Gastrocnemius medialis (tissue), 4 donors: ENCODE data around the gene SAMHD1. TPM values are rescaled to one million over a fixed set of nuclear protein-coding genes. Genes with fewer than 3 reads are reported as not detected.

Experiments used
- ATAC-seq, 2 donors: fragments of 150-250 bp; one replicate each; pipeline ENCODE4 v1.9.1; 2016
- DNase-seq, 2 donors: peaks; one replicate each; pipeline ENCODE4 v3.0.0-alpha.2; 2019
- H3K27ac ChIP-seq, 4 donors: fragments of 200-600 bp; sonication (generic); 1 replicate in 1 of 4; 2 replicates in 3 of 4; pipeline ENCODE4 v1.5.1; 2016 to 2018; ENCODE audit warnings: mild to moderate bottlenecking in 2 of 4, moderate library complexity in 1 of 4
- H3K27me3 ChIP-seq, 3 donors: fragments of 200-600 bp; sonication (generic) in 2 of 3; 1 replicate in 1 of 3; 2 replicates in 2 of 3; pipeline versions ENCODE4 v1.5.1 to v1.6.0; 2016 to 2019; ENCODE audit warnings: mild to moderate bottlenecking in 1 of 3, moderate library complexity in 1 of 3
- H3K36me3 ChIP-seq, 2 donors: fragments of 200-600 bp; sonication (generic) in 1 of 2; one replicate each; pipeline ENCODE4 v1.5.1; 2017 to 2018
- H3K4me1 ChIP-seq, 2 donors: fragments of 200-600 bp; sonication (generic) in 1 of 2; one replicate each; pipeline ENCODE4 v1.5.1; 2016 to 2017; ENCODE audit warnings: mild to moderate bottlenecking in 2 of 2
- H3K4me3 ChIP-seq, 4 donors: fragments of 200-600 bp; sonication (generic) in 3 of 4; 1 replicate in 1 of 4; 2 replicates in 3 of 4; pipeline ENCODE4 v1.5.1; 2016 to 2019; ENCODE audit warnings: mild to moderate bottlenecking in 2 of 4
- H3K9me3 ChIP-seq, 3 donors: fragments of 200-600 bp; sonication (generic) in 2 of 3; 1 replicate in 1 of 3; 2 replicates in 2 of 3; pipeline ENCODE4 v1.5.1; 2016 to 2019
- POLR2A ChIP-seq, 2 donors: fragments of 450-650 bp; IDR thresholded peaks; one replicate each; pipeline ENCODE4 v1.6.1; 2017; ENCODE audit warnings: antibody characterized with exemption in 2 of 2, mild to moderate bottlenecking in 2 of 2, moderate library complexity in 2 of 2
- in situ Hi-C, 4 donors: fragments of 200-750 bp; cut with MboI; loops; one replicate each; pipeline versions ENCODE4 v1.15.0 to v1.8.0; 2017; ENCODE audit warnings: low sequenced_read_pairs in 4 of 4
- intact Hi-C: fragments of 100-400 bp; cut with DNase I; formaldehyde crosslinking; loops from one replicate; pipeline ENCODE4 v1.15.1; 2023; ENCODE audit warnings: low total_unique reads
- total RNA-seq, 4 donors: library from RNA; depleted of rRNA; stranded (reverse); fragments of >200 nt; gene quantifications; one replicate each; pipeline versions ENCODE4 v1.1.0 to v1.2.3, GENCODE V29; 2016
- TF ChIP-seq, protein P1 (sequence below), 5 experiments: fragments of 450-650 bp in 3 of 5; fragments of 200-600 bp in 2 of 5; sonication (generic) in 2 of 5; IDR thresholded peaks in 4 of 5; conservative IDR thresholded peaks in 1 of 5; 1 replicate in 4 of 5; 2 replicates in 1 of 5; pipeline ENCODE4 v1.5.1; 2016 to 2019; ENCODE audit warnings: antibody characterized with exemption in 5 of 5, mild to moderate bottlenecking in 3 of 5, moderate library complexity in 3 of 5

SAMHD1 gene
- total RNA-seq, 4 donors from 2014 or later, result 37.5 to 84.1 (median 69.4) TPM

DNA sequence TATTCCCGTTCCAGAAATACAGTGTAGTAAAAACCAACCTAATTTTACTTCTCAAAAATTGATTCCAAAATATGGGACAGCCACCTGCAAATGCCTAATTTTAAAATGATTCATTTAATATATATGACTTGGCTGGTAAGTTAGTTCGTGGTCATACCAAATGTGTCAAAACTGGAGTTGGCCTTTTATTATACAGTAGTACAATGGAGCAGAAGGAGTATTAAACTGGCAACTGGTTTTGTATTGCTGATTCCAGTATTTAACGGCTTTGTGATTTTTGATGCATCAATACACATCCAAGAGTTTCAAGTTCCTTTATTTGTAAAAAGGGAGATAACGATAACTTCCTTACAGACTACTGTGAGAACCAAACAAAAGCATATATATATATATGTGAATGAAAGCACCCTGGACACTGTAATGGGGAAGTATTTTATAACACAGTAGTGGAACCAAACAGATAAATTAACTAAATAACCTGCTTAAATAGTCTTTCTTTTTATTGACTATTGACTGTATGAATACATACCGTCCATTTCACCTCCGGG lies 24.8 kb downstream of the SAMHD1 start:
- intact Hi-C loops, result no loop called here
- no peak for ATAC-seq
- H3K9me3 ChIP-seq, result no peaks in the 10 kb centered on the region
- no peaks in the 10 kb centered on the region for H3K27me3 ChIP-seq
- peaks cover 0 to 58% of the 10 kb centered on the region in 2 donors for H3K36me3 ChIP-seq
- peaks cover 2 to 4% of the 10 kb centered on the region in 2 donors for H3K4me1 ChIP-seq
- in situ Hi-C loops, result no loop called here
- TF ChIP-seq, protein P1, sequence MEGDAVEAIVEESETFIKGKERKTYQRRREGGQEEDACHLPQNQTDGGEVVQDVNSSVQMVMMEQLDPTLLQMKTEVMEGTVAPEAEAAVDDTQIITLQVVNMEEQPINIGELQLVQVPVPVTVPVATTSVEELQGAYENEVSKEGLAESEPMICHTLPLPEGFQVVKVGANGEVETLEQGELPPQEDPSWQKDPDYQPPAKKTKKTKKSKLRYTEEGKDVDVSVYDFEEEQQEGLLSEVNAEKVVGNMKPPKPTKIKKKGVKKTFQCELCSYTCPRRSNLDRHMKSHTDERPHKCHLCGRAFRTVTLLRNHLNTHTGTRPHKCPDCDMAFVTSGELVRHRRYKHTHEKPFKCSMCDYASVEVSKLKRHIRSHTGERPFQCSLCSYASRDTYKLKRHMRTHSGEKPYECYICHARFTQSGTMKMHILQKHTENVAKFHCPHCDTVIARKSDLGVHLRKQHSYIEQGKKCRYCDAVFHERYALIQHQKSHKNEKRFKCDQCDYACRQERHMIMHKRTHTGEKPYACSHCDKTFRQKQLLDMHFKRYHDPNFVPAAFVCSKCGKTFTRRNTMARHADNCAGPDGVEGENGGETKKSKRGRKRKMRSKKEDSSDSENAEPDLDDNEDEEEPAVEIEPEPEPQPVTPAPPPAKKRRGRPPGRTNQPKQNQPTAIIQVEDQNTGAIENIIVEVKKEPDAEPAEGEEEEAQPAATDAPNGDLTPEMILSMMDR (IDR thresholded peaks at IDR 0.05 in 4 of 5, conservative IDR thresholded peaks at IDR 0.05 in 1 of 5), result no peak
- TF ChIP-seq POLR2A (IDR thresholded peaks at IDR 0.05), result no peak
- no peak overlapping the region for H3K4me3 ChIP-seq
- no peak overlapping the region for H3K27ac ChIP-seq
- no peak for DNase-seq

DNA sequence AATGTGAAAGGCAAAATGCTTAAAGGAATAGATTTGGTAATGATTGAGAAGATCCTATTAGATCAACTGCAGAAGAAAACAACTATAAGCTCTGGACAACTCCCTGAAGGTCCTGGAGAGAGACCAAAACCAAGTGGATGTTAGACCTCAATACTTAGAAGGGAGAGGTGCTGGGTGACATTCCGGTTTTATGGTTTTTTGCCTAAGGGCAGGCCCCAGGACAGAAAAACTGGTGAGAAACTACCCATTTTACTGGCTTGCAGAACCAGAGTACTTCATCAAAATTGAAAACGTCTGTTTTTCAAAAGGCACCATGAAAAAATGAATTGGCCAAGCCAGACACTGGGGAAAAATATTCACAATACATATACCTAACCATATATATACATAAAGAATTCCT lies 26.3 kb downstream of the SAMHD1 start:
- ATAC-seq (no peak), DNase-seq (no peak)
- no peak overlapping the region for H3K27ac ChIP-seq
- no peaks in the 10 kb centered on the region for H3K27me3 ChIP-seq
- intact Hi-C loops, result no loop called here
- H3K9me3 ChIP-seq, result no peaks in the 10 kb centered on the region
- TF ChIP-seq POLR2A (IDR thresholded peaks at IDR 0.05), result no peak
- TF ChIP-seq, protein P1 (IDR thresholded peaks at IDR 0.05 in 4 of 5, conservative IDR thresholded peaks at IDR 0.05 in 1 of 5), result no peak
- in situ Hi-C loops, result no loop called here
- H3K4me1 ChIP-seq, result no peaks in the 10 kb centered on the region
- no peak overlapping the region for H3K4me3 ChIP-seq
- peaks cover 0 to 54% of the 10 kb centered on the region in 2 donors for H3K36me3 ChIP-seq

DNA sequence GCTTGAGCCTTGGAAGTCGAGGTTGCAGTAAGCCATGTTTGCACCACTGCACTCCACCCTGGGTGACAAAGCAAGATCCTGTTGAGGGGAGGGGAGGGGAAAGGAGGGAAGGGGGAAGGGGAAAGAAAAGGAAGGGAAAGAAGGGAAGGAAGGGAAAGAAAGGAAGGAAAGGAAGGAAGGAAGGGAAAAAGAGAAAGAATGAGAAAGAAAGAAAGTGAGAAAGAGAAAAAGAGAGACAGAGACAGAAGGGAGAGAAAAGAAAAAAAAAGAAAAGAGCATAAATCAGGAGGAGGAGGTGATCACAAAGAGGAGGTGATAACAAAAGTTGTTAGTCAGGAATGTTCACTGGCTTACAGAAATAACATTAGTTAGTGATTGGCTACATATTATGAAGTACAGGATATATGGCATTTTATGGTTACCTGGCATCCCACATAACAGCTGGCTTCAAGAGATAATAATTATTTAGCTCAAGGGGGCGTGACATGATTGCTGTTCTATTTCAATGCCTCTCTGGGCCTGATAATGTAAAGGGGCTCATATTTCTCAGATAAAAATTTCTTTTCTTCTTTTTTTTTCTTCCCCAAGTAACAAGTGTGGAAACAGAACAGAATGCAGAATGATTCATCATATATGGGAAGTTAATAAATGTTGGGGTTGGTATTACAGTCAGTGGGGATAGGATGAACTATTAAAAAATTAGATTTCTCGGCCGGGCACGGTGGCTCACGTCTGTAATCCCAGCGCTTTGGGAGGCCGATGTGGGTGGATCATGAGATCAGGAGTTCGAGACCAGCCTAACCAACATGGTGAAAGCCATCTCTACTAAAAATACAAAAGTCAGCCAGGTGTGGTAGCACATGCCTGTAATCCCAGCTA lies 27.1 kb downstream of the SAMHD1 start:
- peaks cover 0 to 48% of the 10 kb centered on the region in 2 donors for H3K36me3 ChIP-seq
- no peak for ATAC-seq
- intact Hi-C loops, result no loop called here

DNA sequence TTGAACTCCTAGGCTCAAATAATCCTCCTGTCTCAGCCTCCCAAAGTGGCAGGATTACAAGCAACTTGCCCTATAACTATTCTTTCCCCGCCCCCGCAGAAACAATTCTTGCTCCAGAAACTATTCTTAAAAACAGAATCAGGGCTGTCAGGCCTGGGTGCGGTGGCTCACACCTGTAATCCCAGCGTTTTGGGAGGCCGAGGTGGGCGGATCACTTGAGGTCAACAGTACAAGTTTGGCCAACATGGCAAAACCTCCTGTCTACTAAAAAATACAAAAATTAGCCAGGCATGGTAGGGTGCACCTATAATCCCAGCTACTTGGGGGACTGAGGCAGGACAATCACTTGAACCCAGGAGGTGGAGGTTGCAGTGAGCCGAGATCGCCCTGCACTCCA lies 31.2 kb downstream of the SAMHD1 start:
- ATAC-seq, result no peak
- in situ Hi-C loops (no loop called here), intact Hi-C loops (no loop called here)
- Histone ChIP-seq H3K4me3 (no peak overlapping the region), H3K27me3 (no peaks in the 10 kb centered on the region), H3K27ac (no peak overlapping the region), H3K4me1 (no peaks in the 10 kb centered on the region), H3K36me3 (peaks cover 0 to 43% of the 10 kb centered on the region in 2 donors), H3K9me3 (no peaks in the 10 kb centered on the region)
- no peak for TF ChIP-seq POLR2A (IDR thresholded peaks at IDR 0.05)
- TF ChIP-seq, protein P1 (IDR thresholded peaks at IDR 0.05 in 4 of 5, conservative IDR thresholded peaks at IDR 0.05 in 1 of 5), result no peak
- DNase-seq, result no peak

More for the DNA sequence above, 27.1 kb downstream of the SAMHD1 start:
- Histone ChIP-seq H3K4me1 (no peaks in the 10 kb centered on the region), H3K27me3 (no peaks in the 10 kb centered on the region), H3K9me3 (no peaks in the 10 kb centered on the region), H3K4me3 (no peak overlapping the region), H3K27ac (no peak overlapping the region)
- no peak for DNase-seq
- in situ Hi-C loops, result no loop called here
- TF ChIP-seq, protein P1 (IDR thresholded peaks at IDR 0.05 in 4 of 5, conservative IDR thresholded peaks at IDR 0.05 in 1 of 5), result no peak
- TF ChIP-seq POLR2A (IDR thresholded peaks at IDR 0.05), result no peak
